GM12872 (cell line): ENCODE data around the gene RBM20.

Source experiments
- TF ChIP-seq, protein P1 (sequence below): IDR thresholded peaks from 3 replicates; pipeline ENCODE4 v1.5.1; 2011; ENCODE audit warnings: low read depth, mild to moderate bottlenecking, low read length, moderate library complexity; ENCODE audit not compliant: insufficient read depth

Gene RBM20

DNA sequence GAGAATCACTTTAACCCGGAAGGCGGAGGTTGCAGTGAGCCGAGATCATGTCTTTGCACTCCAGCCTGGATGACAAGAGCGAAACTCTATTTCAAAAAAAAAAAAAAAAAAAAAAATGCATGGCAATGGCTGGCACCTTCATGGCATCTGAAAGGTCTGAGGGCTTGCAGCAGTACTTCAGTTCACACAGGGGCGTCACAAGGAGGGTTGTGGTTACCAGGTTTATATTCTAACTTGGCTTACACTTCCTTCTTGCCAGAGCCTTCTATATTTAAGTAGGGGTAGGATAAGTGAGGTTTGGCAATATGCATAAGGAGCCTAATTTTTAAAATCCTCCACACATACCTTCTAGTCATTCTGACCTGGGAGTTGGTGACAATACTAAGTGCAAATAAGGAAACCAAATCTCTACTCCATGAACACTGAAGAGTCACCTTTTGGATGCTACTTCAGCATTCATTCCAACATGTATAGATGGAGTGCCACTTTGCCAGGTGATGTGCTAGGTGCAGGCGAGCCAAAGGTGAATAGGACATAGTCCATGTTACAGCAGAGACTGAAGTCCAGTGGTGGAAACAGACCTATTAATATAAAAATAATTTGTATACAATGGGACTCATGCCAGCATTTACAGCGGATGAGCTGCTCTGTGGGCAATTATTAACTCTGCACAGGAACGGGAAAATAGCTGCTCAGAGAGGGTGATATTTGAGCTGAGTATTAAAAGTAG lies 169.8 kb downstream of the RBM20 start:
- TF ChIP-seq, protein P1, sequence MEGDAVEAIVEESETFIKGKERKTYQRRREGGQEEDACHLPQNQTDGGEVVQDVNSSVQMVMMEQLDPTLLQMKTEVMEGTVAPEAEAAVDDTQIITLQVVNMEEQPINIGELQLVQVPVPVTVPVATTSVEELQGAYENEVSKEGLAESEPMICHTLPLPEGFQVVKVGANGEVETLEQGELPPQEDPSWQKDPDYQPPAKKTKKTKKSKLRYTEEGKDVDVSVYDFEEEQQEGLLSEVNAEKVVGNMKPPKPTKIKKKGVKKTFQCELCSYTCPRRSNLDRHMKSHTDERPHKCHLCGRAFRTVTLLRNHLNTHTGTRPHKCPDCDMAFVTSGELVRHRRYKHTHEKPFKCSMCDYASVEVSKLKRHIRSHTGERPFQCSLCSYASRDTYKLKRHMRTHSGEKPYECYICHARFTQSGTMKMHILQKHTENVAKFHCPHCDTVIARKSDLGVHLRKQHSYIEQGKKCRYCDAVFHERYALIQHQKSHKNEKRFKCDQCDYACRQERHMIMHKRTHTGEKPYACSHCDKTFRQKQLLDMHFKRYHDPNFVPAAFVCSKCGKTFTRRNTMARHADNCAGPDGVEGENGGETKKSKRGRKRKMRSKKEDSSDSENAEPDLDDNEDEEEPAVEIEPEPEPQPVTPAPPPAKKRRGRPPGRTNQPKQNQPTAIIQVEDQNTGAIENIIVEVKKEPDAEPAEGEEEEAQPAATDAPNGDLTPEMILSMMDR = no peak

DNA sequence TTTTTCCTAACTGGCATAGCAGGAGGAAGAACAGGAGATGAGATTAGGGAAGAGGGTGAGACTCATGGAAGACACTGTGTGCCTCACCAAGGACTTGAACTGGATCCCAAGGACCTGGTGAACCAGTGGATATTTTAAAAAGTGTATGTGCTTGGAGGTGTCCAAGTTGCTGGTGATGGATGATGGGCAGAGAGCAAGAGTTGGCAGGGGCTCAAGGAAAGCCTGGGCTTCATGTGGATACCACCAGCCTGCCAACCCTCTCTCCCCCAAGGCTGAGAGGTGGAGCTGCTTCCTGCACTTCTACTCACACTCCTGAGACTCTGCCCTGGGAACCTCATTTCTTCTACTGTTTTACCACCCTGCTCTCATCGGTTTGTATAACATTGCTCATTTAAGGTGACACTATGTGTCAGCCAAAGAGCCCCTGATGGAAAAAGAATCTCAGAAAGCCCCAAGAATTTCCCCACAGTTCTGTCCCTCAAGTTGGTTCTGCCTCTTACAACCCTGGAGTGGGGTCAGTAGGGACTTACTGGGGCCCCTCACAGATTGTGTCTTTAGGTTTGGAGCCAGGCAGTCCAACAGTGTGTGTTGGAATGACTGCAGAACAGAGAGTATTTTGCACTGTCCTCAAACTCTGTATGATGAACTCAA lies 171.3 kb downstream of the RBM20 start:
- TF ChIP-seq, protein P1 = no peak

DNA sequence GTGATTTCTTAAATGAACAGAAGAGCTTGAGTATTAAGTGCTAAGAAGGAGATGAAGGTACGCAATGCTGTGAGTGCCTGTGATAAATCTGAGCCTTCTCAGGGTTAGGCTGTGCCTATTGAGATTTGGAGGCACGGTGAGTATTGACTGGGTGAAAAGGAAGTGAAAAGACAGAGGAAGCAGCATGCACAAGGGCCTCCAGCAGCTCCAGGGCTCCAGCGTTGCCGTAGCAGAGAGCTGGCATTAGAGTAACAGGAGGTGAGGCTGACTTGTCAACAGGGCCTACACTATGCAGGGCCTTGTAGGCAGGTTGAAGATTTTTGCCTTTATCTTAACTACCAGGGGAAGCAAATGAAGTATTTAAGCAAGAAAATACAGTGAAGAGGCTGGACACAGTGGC lies 173.5 kb downstream of the RBM20 start:
- TF ChIP-seq, protein P1 = no peak

DNA sequence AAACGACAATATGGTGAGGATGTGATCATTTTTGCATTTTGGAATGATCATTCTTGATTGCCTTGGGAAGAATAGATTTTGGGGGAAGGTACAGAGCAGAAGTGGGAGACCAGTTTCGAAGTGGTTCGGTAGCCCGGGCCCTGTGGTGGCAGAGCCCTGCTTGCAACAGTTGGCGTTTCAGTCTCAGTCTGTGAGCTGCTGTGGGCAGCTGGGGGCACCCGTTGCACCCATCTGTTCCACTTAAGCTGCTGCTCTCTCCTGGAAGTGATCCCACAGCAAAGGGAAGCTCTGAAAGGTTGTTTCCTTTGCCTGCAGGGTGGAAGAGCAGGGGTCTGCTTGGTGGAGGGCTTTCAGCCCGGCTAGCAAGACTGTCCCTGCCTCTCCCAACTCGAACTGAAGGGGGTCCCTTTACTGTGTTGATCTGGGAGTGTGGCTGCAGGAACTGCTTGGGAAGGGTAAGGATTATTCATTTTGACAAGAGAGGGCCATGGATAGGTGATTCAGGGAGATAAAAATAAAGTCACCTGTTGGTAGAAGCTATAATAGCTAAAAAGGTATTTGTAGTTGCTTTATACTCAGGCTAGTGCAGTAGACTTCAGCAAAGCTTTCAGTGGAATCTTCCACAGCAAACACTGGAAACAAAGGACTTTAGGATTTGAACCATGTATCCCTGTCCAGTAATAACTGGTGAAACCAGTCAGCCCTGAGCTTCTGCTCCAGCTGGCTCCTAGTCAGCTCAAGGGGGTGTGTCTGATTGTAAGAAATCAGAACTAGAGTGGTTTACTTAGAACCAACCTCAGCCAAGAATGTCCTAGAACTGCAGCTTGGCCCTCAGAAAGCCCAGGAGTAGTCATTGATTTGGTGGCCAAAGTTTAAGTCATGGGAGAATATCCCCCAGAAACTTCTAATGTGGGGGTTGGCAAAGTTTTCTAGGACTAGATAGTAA lies 174.4 kb downstream of the RBM20 start:
- TF ChIP-seq, protein P1 = no peak

DNA sequence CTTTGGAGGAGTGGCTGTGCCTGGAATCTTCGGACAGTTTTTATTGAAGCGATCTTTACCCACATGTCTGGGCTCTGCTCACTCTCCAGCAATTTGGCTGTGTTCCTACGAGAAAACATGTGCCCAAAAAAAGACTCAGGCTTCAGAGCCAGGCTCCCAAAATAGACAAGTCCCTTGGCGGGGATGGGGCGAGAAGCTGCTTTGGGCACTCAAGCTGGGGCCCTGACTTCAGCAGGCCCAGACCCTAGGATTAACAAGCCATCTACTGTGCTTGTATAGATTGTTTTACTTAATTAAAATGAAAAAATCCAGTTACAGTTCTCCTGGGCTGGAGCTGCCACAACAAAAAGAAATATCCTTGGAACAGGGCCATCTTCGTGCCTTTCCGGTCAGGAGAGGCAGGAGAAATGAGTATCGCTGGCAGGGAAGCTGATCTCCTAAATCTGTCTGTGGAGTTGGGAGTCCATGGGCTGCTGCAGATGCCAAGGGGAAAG lies 176.2 kb downstream of the RBM20 start:
- TF ChIP-seq, protein P1 = no peak

DNA sequence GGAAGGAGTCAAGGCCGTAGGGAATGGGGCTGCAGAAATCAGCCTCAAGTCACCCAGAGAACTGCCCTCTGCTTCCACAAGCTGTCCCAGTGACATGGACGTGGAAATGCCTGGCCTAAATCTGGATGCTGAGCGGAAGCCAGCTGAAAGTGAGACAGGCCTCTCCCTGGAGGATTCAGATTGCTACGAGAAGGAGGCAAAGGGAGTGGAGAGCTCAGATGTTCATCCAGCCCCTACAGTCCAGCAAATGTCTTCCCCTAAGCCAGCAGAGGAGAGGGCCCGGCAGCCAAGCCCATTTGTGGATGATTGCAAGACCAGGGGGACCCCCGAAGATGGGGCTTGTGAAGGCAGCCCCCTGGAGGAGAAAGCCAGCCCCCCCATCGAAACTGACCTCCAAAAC lies 177.4 kb downstream of the RBM20 start:
- TF ChIP-seq, protein P1 = no peak
